SIG-M5 treated with dmso at 0.1 percent for 504 hours (cell line): ENCODE data around the gene CC2D2A.
A peak's percentile ranks its signal among the peaks of the same experiment; 100 is the strongest.
"Not testable (repeated sequence)": the region's sequence is repeated elsewhere in the genome, so short reads cannot be mapped to it uniquely, and the experiment has no call there.

Experiments
- DNase-seq: peaks from one replicate; lab custom pipeline; 2025; ENCODE audit not compliant: unreplicated experiment; lab: John Stamatoyannopoulos, UW

CC2D2A gene

GRCh38 chr4:15556511-15557092 lies 86.9 kb downstream of the CC2D2A start:
- DNase-seq: no peak

GRCh38 chr4:15557786-15558550 lies 88.3 kb downstream of the CC2D2A start:
- no peak for DNase-seq

- no peak for DNase-seq
Measured at GRCh38 chr4:15558561-15558960, 88.9 kb downstream of the CC2D2A start.

- DNase-seq: no peak
Measured at GRCh38 chr4:15562114-15562513, 92.4 kb downstream of the CC2D2A start.

- no peak for DNase-seq
Measured at GRCh38 chr4:15562623-15563022, 92.9 kb downstream of the CC2D2A start.

GRCh38 chr4:15563871-15564270 lies 94.2 kb downstream of the CC2D2A start:
- no peak for DNase-seq

GRCh38 chr4:15568821-15569220 lies 99.1 kb downstream of the CC2D2A start:
- no peak for DNase-seq

- DNase-seq: no peak
Measured at GRCh38 chr4:15569746-15570145, 100.1 kb downstream of the CC2D2A start.

GRCh38 chr4:15575966-15576365 lies 106.3 kb downstream of the CC2D2A start:
- no peak for DNase-seq

- no peak for DNase-seq
Measured at GRCh38 chr4:15577508-15577907, 107.8 kb downstream of the CC2D2A start.

GRCh38 chr4:15584785-15585184 lies 115.1 kb downstream of the CC2D2A start:
- no peak for DNase-seq

- no peak for DNase-seq
Measured at GRCh38 chr4:15585331-15585730, 115.6 kb downstream of the CC2D2A start.

- peak; percentile 17 for DNase-seq
Measured at GRCh38 chr4:15586066-15586465, 116.4 kb downstream of the CC2D2A start.

- peak; percentile 11 for DNase-seq
Measured at GRCh38 chr4:15587649-15588048, 118.0 kb downstream of the CC2D2A start.

GRCh38 chr4:15592799-15593198 lies 123.1 kb downstream of the CC2D2A start:
- DNase-seq: no peak

- DNase-seq: no peak
Measured at GRCh38 chr4:15598644-15599043, 129.0 kb downstream of the CC2D2A start.

GRCh38 chr4:15600176-15600575 lies 130.5 kb downstream of the CC2D2A start:
- DNase-seq: no peak

GRCh38 chr4:15601862-15602261 lies 132.2 kb downstream of the CC2D2A start:
- DNase-seq: no peak

GRCh38 chr4:15605537-15605936 lies 135.9 kb downstream of the CC2D2A start:
- no peak for DNase-seq

- DNase-seq: no peak
Measured at GRCh38 chr4:15610855-15611254, 141.2 kb downstream of the CC2D2A start.

- no peak for DNase-seq
Measured at GRCh38 chr4:15612136-15612535, 142.5 kb downstream of the CC2D2A start.

- DNase-seq: not testable (repeated sequence)
Measured at GRCh38 chr4:15614891-15615290, 145.2 kb downstream of the CC2D2A start.

- not testable (repeated sequence) for DNase-seq
Measured at GRCh38 chr4:15617407-15617806, 147.7 kb downstream of the CC2D2A start.
